HL-60 (cell line): ENCODE data around the gene GAL3ST2.

Experiments used
- CTCF ChIP-seq: IDR thresholded peaks from one replicate; pipeline ENCODE4 v1.5.1; 2011; ENCODE audit warnings: low read length, control low read depth, inconsistent platforms; ENCODE audit not compliant: insufficient read depth
- GABPA ChIP-seq: IDR thresholded peaks from 2 replicates; pipeline ENCODE4 v1.6.1; 2012; ENCODE audit warnings: low read depth
- POLR2AphosphoS5 ChIP-seq: IDR thresholded peaks from 2 replicates; pipeline ENCODE4 v1.6.1; 2012; ENCODE audit warnings: low read depth

DNA sequence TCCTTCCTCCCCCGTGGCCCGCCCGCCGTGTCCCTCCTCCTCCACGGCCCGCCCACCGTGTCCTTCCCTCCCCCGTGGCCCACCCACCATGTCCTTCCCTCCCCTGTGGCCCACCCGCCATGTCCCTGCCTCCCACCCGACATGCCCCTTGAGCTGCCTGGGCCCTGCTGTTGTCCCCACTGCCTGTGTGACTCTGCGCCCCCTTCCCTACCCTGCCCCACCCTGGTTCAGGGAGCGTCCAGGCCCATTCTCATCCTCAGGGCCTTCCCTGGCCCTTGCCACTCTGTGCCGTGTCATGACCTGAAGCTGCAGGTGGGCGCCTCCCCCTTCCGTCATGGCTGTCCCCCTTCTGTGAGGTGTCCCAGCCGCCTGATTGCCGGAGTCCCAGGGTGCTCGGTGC, 21.5 kb upstream of the GAL3ST2 start:
- TF ChIP-seq CTCF (no peak), POLR2AphosphoS5 (no peak), GABPA (no peak)
